SK-N-SH (cell line): Measurements from ENCODE around the gene RGS6.

Source experiments
- CHD2 ChIP-seq: fragments of 150-350 bp; IDR thresholded peaks from 2 replicates; pipeline ENCODE4 v1.6.1; 2018; ENCODE audit warnings: low read length; ENCODE audit not compliant: partially characterized antibody
- EP300 ChIP-seq, 2 experiments: IDR thresholded peaks; 2 replicates each; pipeline versions ENCODE4 v1.4.0 to v1.6.1; 2012; ENCODE audit warnings: borderline replicate concordance in 1 of 2, low read depth in 1 of 2, low read length in 1 of 2
- FOSL2 ChIP-seq: IDR thresholded peaks from 2 replicates; pipeline ENCODE4 v1.4.0; 2012; ENCODE audit warnings: low read depth, mild to moderate bottlenecking, moderate library complexity, borderline replicate concordance
- FOXJ3 ChIP-seq: sonication (generic); formaldehyde crosslinking; IDR thresholded peaks from 2 replicates; pipeline ENCODE4 v1.5.1; 2020; ENCODE audit warnings: mild to moderate bottlenecking, missing genetic modification reagents
- FOXM1 ChIP-seq: IDR thresholded peaks from 2 replicates; pipeline ENCODE4 v1.4.0; 2012; ENCODE audit warnings: low read depth, mild to moderate bottlenecking
- POLR2AphosphoS5 ChIP-seq: IDR thresholded peaks from 2 replicates; pipeline ENCODE4 v1.6.1; 2012; ENCODE audit warnings: low read depth, low read length
- RAD21 ChIP-seq: IDR thresholded peaks from 2 replicates; pipeline ENCODE4 v1.6.1; 2012; ENCODE audit warnings: mild to moderate bottlenecking, low read length
- SIN3A ChIP-seq: IDR thresholded peaks from 2 replicates; pipeline ENCODE4 v1.6.1; 2012; ENCODE audit warnings: low read depth, mild to moderate bottlenecking, low read length, moderate library complexity, borderline replicate concordance
- TAF1 ChIP-seq: IDR thresholded peaks from 2 replicates; pipeline ENCODE4 v1.6.1; 2012; ENCODE audit warnings: low read depth, mild to moderate bottlenecking, low read length, moderate library complexity, borderline replicate concordance
- TCF12 ChIP-seq: IDR thresholded peaks from 2 replicates; pipeline ENCODE4 v1.4.0; 2012
- TF ChIP-seq, protein P1 (sequence below): fragments of 200-600 bp; sonication (generic); IDR thresholded peaks from 2 replicates; pipeline ENCODE4 v1.6.1; 2017; ENCODE audit warnings: antibody characterized with exemption, mild to moderate bottlenecking, moderate library complexity
- TF ChIP-seq, protein P2 (sequence below): IDR thresholded peaks from 2 replicates; pipeline ENCODE4 v1.6.1; 2012; ENCODE audit warnings: mild to moderate bottlenecking, low read depth, low read length, moderate library complexity
- TF ChIP-seq, protein P3 (sequence below): IDR thresholded peaks from 2 replicates; pipeline ENCODE4 v1.4.0; 2012; ENCODE audit warnings: low read depth, borderline replicate concordance

DNA sequence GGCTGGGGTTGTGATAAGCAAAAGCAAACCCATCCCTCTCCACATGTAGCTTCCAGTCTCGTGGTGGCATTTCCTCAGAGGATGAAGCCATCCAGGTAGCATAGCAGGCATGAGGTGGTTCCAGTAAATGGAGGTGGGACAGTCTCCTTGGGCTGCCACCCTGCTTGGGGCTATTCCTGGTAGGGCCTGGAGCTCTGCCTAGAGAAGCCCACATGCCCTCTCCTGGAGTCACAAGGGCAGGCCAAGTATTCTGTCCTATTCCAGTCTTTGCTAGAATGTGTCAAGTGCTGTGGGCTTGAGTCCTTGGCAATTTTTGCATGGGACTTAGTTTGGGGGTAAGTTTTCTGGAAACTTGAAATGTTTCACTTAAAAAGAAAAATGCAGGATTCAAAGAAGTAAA lies 491.7 kb downstream of the RGS6 start:
- TF ChIP-seq, protein P1, sequence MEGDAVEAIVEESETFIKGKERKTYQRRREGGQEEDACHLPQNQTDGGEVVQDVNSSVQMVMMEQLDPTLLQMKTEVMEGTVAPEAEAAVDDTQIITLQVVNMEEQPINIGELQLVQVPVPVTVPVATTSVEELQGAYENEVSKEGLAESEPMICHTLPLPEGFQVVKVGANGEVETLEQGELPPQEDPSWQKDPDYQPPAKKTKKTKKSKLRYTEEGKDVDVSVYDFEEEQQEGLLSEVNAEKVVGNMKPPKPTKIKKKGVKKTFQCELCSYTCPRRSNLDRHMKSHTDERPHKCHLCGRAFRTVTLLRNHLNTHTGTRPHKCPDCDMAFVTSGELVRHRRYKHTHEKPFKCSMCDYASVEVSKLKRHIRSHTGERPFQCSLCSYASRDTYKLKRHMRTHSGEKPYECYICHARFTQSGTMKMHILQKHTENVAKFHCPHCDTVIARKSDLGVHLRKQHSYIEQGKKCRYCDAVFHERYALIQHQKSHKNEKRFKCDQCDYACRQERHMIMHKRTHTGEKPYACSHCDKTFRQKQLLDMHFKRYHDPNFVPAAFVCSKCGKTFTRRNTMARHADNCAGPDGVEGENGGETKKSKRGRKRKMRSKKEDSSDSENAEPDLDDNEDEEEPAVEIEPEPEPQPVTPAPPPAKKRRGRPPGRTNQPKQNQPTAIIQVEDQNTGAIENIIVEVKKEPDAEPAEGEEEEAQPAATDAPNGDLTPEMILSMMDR: no peak
- TF ChIP-seq SIN3A (no peak), FOSL2 (no peak), RAD21 (no peak), CHD2 (no peak), FOXJ3 (CRISPR knock-in tag) (no peak), POLR2AphosphoS5 (no peak), TCF12 (no peak), TAF1 (no peak), EP300 (IDR thresholded peaks at IDR 0.05; ENCODE audit: borderline replicate concordance in 1 of 2, low read depth in 1 of 2, low read length in 1 of 2) (no peak), FOXM1 (no peak)
- TF ChIP-seq, protein P2, sequence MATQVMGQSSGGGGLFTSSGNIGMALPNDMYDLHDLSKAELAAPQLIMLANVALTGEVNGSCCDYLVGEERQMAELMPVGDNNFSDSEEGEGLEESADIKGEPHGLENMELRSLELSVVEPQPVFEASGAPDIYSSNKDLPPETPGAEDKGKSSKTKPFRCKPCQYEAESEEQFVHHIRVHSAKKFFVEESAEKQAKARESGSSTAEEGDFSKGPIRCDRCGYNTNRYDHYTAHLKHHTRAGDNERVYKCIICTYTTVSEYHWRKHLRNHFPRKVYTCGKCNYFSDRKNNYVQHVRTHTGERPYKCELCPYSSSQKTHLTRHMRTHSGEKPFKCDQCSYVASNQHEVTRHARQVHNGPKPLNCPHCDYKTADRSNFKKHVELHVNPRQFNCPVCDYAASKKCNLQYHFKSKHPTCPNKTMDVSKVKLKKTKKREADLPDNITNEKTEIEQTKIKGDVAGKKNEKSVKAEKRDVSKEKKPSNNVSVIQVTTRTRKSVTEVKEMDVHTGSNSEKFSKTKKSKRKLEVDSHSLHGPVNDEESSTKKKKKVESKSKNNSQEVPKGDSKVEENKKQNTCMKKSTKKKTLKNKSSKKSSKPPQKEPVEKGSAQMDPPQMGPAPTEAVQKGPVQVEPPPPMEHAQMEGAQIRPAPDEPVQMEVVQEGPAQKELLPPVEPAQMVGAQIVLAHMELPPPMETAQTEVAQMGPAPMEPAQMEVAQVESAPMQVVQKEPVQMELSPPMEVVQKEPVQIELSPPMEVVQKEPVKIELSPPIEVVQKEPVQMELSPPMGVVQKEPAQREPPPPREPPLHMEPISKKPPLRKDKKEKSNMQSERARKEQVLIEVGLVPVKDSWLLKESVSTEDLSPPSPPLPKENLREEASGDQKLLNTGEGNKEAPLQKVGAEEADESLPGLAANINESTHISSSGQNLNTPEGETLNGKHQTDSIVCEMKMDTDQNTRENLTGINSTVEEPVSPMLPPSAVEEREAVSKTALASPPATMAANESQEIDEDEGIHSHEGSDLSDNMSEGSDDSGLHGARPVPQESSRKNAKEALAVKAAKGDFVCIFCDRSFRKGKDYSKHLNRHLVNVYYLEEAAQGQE: no peak
- TF ChIP-seq, protein P3, sequence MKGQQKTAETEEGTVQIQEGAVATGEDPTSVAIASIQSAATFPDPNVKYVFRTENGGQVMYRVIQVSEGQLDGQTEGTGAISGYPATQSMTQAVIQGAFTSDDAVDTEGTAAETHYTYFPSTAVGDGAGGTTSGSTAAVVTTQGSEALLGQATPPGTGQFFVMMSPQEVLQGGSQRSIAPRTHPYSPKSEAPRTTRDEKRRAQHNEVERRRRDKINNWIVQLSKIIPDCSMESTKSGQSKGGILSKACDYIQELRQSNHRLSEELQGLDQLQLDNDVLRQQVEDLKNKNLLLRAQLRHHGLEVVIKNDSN: no peak
